Body of pancreas (tissue), 4 donors: ENCODE measurements around the gene C11orf58. TPM values are rescaled to one million over a fixed set of nuclear protein-coding genes. Genes with fewer than 3 reads are reported as not detected.

Experiments
- ATAC-seq: fragments of 150-250 bp; one replicate; pipeline ENCODE4 v1.9.1; 2016
- DNase-seq, 4 donors: peaks; one replicate each; pipeline ENCODE4 v3.0.0-alpha.2; 2019
- H3K27ac ChIP-seq, 4 donors: fragments of 200-600 bp; sonication (generic); 1 replicate in 3 of 4; 2 replicates in 1 of 4; pipeline versions ENCODE4 v1.5.1 to v1.6.1; 2016 to 2019; ENCODE audit warnings: mild to moderate bottlenecking in 1 of 4, mixed read lengths in 1 of 4, moderate library complexity in 1 of 4
- H3K27me3 ChIP-seq, 2 donors: fragments of 200-600 bp; sonication (generic); one replicate each; pipeline ENCODE4 v1.6.0; 2016; ENCODE audit warnings: mild to moderate bottlenecking in 1 of 2
- H3K36me3 ChIP-seq, 2 donors: fragments of 200-600 bp; sonication (generic); replicated peaks in 1 of 2; 2 replicates each; pipeline ENCODE4 v1.5.1; 2016; ENCODE audit warnings: low read depth in 2 of 2; ENCODE audit not compliant: insufficient read depth in 1 of 2
- H3K4me1 ChIP-seq: fragments of 200-600 bp; sonication (generic); one replicate; pipeline ENCODE4 v1.6.0; 2016
- H3K4me3 ChIP-seq, 2 donors: fragments of 200-600 bp; sonication (generic); 1 replicate in 1 of 2; 2 replicates in 1 of 2; pipeline ENCODE4 v1.5.1; 2016 to 2019
- H3K9me3 ChIP-seq, 3 donors: fragments of 200-600 bp; sonication (generic); 1 replicate in 2 of 3; 2 replicates in 1 of 3; pipeline ENCODE4 v1.5.1; 2016
- POLR2A ChIP-seq, 3 donors: fragments of 450-650 bp; IDR thresholded peaks; one replicate each; pipeline ENCODE4 v1.6.1; 2016; ENCODE audit warnings: antibody characterized with exemption in 3 of 3, mild to moderate bottlenecking in 2 of 3
- WGBS, 2 donors: methylation state at CpG; one replicate each; pipeline ENCODE4 v1.1.5; 2017; 5-methylcytosine and 5-hydroxymethylcytosine counted together
- intact Hi-C: fragments of 100-400 bp; cut with DNase I; formaldehyde crosslinking; loops from one replicate; pipeline ENCODE4 v1.15.1; 2023
- total RNA-seq, 2 donors: library from RNA; depleted of rRNA; stranded (reverse); fragments of >200 nt; gene quantifications; one replicate each; pipeline ENCODE4 v1.1.0, GENCODE V29; 2016
- TF ChIP-seq, protein P1 (sequence below), 7 experiments: fragments of 450-650 bp in 4 of 7; fragments of 200-600 bp in 3 of 7; sonication (generic) in 3 of 7; IDR thresholded peaks; one replicate each; pipeline ENCODE4 v1.5.1; 2016 to 2019; ENCODE audit warnings: antibody characterized with exemption in 7 of 7

Gene C11orf58
- total RNA-seq, 2 donors from 2014 or later: 59.7 to 92.4 TPM

DNA sequence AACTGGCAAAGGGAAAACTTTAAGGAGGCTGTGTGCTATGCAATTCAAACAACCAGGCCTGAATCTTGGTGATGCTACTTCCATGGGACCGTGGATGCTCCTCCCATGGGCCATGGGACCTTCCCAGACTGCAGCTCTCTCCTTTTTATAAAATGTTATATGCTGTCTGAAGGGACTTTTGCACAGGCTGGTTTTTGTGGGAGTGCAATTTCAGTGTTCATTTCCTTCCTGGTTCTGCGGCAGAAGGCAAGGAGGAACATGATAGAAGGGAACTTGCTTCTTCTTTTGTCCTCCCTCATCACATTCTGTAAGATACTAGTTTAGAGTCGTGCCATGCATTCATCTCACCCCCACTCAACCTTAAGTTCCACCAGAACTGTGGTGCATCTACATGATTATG is 68.9 kb downstream of the C11orf58 start:
- intact Hi-C loops: no loop called here
- Histone ChIP-seq H3K9me3 (no peaks in the 10 kb centered on the region), H3K4me1 (no peaks in the 10 kb centered on the region), H3K27me3 (no peaks in the 10 kb centered on the region), H3K27ac (peak overlapping the region in 1 of 4 donors; percentile 4), H3K4me3 (no peak overlapping the region), H3K36me3 (no peaks in the 10 kb centered on the region)
- TF ChIP-seq, protein P1, sequence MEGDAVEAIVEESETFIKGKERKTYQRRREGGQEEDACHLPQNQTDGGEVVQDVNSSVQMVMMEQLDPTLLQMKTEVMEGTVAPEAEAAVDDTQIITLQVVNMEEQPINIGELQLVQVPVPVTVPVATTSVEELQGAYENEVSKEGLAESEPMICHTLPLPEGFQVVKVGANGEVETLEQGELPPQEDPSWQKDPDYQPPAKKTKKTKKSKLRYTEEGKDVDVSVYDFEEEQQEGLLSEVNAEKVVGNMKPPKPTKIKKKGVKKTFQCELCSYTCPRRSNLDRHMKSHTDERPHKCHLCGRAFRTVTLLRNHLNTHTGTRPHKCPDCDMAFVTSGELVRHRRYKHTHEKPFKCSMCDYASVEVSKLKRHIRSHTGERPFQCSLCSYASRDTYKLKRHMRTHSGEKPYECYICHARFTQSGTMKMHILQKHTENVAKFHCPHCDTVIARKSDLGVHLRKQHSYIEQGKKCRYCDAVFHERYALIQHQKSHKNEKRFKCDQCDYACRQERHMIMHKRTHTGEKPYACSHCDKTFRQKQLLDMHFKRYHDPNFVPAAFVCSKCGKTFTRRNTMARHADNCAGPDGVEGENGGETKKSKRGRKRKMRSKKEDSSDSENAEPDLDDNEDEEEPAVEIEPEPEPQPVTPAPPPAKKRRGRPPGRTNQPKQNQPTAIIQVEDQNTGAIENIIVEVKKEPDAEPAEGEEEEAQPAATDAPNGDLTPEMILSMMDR (IDR thresholded peaks at IDR 0.05): no peak
- no peak for TF ChIP-seq POLR2A (IDR thresholded peaks at IDR 0.05)
- WGBS, 2 donors: 73 to 93% methylated on average over 3 of the region's 3 CpGs
- DNase-seq (peak in 1 of 4 donors; percentile 31), ATAC-seq (no peak)
